HG03571 (cell line): ENCODE results near the gene SCUBE2.

Source experiments
- ATAC-seq: cut with Tn5 transposase; IDR thresholded peaks from one replicate; pipeline ENCODE4 v1.9.1; 2021; ENCODE audit not compliant: unreplicated experiment

Gene SCUBE2

GRCh38 chr11:8971924-8972316, 119.5 kb downstream of the SCUBE2 start:
- ATAC-seq: no peak

GRCh38 chr11:8971196-8971923, 120.0 kb downstream of the SCUBE2 start:
- ATAC-seq: no peak
